ENCODE measurements around the gene CRACR2B. TPM values are rescaled to one million over a fixed set of nuclear protein-coding genes. Genes with fewer than 3 reads are reported as not detected.
A peak's percentile ranks its signal among the peaks of the same experiment; 100 is the strongest.

The CRACR2B gene
- total RNA-seq, 1 experiment from 2014 or later = 5.0 TPM

DNA sequence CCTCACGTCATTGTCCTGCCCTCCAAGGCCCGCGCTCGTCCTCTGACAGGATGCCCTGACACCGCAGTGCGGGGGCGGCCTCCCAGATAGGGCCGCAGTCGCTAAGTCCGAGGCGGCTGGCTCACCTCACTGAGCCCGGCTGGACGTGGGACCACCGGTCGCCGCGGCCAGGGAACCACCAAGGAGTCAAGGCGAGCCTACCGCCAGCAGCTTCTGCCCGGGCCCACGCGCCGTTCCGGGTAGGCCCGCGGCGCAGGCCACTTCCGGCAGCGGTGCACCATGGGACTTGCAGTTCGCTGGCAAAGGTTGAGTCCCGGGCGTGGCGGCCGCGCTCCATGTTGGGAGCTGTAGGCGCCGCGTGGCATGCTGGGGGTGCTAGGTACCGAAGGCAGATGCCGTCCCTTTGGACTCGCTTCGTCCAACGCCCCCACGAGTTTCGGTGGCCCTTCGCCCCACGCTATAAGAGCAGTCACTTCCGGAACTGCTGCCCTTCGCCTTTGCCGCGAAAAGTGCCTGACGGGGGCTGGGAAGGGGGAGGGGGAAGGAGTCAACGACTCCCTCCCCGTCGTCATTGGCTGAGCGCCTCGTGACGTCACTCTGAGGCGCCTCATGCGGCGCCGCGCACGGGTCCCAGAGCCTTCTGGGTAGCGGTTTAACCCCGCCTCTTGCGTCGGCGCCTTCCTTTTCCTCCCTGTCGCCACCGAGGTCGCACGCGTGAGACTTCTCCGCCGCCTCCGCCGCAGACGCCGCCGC lies 18.3 kb upstream of the CRACR2B start, which contains the start of gene RPLP2:
TSS of gene RPLP2 (plus strand) at position 681 of the 753 bp plus-strand sequence. CDS start 268 bp downstream, outside the sequence.
- DNase-seq (ENCODE audit: extremely low read depth, low read depth) = peak; percentile 93

DNA sequence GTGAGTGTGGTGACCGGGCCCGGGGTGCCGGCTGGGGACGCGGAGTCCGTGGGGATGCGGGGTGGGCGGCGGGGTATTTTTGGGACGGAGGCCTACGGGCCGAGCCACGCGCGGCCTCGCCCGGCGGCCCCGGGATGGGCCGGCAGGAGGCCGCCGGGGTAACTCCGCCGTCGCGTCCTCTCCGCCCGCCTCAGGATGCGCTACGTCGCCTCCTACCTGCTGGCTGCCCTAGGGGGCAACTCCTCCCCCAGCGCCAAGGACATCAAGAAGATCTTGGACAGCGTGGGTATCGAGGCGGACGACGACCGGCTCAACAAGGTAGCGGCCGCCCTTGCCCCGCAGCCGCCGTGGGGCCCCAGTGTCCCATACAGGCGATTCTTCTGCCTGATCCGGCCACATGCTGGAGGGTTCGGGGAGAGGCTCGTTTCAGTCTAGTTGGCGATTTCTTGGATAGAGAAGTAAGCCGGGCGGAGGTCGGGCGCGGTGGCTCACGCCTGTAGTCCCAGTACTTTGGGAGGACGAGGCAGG lies 17.6 kb upstream of the CRACR2B start:
- DNase-seq (ENCODE audit: extremely low read depth, low read depth) = no peak

GRCh38 chr11:811446-812245 lies 16.1 kb upstream of the CRACR2B start:
- no peak for DNase-seq (ENCODE audit: extremely low read depth, low read depth)

GRCh38 chr11:812390-812789 lies 15.3 kb upstream of the CRACR2B start:
- no peak for DNase-seq (ENCODE audit: extremely low read depth, low read depth)

- no peak for DNase-seq (ENCODE audit: extremely low read depth, low read depth)
Measured at GRCh38 chr11:813072-813455, 14.7 kb upstream of the CRACR2B start.

DNA sequence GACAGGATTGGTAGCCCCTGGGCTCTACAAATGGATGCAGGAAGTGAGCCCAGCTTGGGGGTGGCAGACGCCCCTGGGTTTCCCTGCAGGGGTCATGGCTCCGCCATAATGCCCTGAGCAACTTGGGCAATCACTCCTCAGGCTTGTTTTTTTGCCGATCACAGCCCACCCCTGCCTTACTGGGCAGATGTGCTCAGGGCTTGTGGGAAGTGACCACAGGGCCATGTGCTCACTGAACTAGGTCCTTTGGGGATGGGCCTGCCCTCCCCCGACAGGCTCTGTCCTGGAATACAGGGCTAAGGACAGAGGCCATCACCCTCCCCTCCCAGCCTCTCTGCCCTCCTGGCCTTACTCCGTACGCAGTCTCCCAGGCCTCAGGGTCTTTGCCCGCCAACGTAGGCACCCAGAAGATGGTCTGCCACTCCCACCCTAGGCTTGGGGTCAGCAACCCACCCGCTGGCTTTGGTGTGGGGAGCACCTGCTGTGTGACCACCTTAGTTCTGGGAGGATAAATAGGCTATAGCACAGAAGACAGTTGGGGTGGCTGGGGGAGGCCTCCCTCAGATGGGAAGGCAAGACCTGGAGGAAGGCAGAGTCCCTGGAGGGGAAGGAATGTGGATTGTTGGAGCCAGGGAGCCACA lies 14.1 kb upstream of the CRACR2B start:
- DNase-seq (ENCODE audit: extremely low read depth, low read depth) = no peak

DNA sequence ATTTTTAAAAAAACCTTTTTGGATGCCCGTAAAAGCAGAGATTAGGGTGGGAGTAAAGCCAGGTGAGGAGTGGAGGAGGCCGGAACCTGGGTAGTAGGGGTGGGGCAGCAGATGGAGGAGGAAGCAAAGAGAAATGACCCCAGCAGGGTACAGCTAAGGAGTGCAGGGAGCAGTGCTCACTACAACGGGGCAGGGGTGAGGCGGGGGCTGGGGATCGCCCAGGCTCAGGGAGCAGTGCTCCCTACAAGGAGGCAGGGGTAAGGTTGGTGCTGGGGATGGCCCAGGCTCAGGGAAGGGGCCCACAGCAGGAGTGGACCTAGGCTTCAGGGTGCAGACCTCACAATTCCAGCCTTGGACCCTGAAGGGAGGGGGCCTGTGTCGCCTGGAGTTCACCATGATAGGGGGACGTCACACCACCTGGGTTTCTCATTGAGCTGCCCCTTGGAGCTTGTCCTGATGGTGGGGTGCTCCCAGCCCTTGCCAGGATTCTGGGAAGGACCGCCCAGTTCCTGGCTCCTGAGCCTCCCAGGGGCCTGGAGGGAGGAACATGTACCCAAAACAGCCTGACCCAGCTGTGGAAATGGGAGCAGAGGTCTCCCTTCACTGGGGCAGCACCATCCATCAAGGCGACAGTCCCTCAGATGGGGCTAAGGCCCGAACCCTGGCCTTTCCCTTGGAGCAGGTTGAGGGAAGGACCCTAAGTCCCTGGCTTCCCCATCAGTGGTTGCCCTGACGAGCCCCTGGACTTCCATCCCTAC lies 11.9 kb upstream of the CRACR2B start:
- DNase-seq (ENCODE audit: extremely low read depth, low read depth) = no peak

DNA sequence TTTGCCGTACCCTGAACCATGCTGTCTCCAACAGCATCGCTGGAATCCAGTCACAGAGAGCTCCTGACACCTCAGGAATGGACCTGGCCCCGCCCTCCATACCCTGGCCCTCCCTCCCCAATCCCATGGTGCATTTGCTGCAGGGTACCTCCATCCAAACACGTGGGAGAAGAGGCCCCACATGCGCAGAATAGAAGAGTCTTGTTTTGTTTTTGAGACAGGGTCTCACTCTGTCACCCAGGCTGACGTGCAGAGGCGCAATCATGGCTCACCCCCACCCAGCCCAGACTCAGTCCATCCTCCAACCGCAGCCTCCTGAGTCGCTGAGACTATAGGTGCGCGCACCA lies 11.3 kb upstream of the CRACR2B start:
- no peak for DNase-seq (ENCODE audit: extremely low read depth, low read depth)

DNA sequence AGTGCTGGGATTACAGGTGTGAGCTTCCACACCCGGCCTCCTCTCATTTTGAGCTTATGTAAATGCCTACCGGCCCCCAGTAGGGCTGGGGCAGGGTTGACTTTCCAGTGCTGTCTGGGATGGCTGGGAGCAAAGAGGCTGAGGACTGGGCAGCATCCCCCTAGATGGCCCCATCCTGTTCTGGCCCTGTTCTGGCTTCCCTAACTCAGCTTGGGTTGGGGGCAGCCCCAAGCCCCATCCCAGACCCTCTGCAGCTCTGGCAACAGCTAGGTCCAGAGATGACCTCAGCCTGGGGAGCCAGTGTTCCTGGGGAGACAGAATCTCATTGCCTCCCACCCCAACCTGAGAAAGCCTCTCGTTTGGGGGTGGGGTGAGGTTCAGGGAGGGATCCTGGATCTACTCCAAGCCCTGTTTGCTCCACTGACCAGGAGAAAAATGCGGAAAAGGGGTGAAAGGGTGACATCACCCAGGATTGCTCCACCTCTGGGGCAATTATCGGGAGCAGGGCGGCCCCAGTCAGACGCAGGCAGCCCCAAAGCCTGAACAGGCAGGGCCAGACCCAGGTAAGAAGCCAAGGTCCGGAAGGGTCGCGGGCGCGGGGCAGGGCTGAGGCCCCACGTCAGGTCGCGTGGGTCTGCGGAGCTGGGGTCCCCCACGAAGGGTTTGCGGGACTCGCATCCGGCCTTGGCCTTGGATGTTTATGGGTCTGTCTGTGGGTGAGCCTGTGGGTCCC lies 9.2 kb upstream of the CRACR2B start, which contains the start of gene PNPLA2:
TSS of gene PNPLA2 (plus strand) at position 519 of the 733 bp plus-strand sequence. CDS start 805 bp downstream, outside the sequence.
- DNase-seq (ENCODE audit: extremely low read depth, low read depth) = no peak

DNA sequence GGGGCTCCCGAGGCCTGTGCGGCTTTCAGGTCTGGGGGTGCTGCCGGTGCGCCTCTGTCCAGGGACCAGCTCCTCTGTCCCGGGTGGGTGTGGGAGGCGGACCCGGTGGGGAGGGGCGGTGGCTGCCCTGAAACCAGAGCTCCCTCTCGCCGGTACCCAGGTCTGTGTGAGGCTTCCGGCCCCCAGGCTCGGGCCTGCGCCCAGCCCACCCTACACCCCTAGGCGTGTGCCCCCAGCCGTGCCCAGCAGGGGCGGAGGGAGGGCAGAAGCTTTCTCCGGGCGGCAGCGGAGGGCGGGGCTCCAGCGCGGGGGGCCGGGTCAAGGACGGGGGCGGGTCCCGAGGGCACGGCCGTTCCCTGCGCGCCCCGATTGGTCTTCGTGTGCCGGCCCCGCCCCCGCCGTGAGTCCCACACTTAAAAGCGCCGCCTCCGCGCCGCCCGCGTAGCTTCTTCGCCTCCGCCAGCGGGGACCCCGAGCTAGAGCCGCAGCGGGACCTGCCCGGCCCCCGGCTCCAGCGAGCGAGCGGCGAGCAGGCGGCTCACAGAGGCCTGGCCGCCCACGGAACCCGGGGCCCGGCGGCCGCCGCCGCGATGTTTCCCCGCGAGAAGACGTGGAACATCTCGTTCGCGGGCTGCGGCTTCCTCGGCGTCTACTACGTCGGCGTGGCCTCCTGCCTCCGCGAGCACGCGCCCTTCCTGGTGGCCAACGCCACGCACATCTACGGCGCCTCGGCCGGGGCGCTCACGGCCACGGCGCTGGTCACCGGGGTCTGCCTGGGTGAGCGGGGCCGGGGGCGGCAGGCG lies 8.4 kb upstream of the CRACR2B start:
- DNase-seq (ENCODE audit: extremely low read depth, low read depth) = peak; percentile 76

GRCh38 chr11:819943-820649 lies 7.6 kb upstream of the CRACR2B start:
- DNase-seq (ENCODE audit: extremely low read depth, low read depth) = no peak

DNA sequence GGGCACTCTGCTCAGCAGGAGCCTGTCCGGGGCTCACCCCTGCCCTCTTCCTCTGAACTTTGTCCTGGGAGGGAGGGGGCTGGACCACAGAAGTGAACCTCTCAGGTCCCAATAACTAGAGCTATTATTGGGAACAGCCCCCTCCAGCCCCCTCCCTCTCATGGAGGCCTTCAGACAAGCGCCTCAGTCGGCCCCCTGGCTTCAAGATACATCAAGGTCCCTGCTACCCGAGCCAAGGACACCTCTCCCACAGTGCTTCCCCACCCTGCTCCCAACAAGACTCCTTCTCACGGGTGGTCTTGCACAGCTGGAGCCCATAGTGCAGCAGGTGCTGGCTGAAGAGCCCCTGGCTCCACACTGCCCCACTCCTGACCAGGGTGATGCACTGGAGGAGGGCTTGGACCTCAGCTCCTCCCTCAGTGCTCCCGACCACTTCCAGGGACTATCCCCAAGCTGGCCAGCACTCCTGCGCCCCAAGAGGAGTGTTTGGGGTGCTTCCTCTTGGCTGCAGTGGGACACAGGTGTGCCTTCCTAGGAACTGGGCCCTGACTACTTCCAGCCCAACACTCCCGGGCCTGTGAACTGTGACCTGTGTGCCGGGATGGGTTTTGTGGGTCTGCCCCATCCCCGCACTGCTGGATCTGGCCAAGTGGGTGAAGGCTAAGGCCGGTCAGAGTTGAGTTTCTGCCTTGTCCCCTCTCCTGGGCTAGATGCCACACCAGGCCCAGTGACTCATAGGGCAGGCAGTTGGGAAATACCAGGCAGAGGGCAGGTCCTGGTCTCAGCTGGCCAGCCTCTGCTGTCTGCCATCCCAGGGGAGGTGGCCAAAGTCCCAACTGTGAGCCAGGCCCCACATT lies 6.8 kb upstream of the CRACR2B start:
- peak; percentile 67 for DNase-seq (ENCODE audit: extremely low read depth, low read depth)

DNA sequence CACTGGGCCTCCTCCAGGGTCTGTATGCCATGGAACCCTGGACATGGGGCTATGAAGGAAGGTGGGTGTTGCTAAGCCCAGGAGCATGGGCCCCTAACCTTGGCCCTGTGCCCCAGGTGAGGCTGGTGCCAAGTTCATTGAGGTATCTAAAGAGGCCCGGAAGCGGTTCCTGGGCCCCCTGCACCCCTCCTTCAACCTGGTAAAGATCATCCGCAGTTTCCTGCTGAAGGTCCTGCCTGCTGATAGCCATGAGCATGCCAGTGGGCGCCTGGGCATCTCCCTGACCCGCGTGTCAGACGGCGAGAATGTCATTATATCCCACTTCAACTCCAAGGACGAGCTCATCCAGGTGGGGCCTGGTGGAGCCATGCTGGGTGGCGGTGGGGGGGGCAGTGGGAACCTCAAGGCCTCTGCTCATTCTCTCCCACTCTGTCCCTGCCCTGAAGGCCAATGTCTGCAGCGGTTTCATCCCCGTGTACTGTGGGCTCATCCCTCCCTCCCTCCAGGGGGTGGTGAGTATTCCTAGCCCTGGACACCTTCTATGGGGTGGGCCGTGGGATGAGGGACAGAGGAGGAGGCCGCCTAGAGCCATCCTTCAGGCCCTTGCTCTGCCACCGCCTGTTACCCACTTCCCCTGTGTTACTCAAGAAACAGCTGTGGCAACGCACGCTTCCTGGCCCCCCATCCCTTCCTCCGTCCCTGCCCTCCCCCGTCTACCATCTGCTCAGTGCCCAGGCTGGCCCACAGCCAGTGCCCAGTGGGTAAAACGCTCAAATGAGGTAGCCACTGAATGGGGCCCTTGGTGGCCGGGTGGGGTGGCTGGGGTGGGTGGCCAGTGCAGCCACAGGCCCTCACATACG lies 6.0 kb upstream of the CRACR2B start:
- no peak for DNase-seq (ENCODE audit: extremely low read depth, low read depth)

DNA sequence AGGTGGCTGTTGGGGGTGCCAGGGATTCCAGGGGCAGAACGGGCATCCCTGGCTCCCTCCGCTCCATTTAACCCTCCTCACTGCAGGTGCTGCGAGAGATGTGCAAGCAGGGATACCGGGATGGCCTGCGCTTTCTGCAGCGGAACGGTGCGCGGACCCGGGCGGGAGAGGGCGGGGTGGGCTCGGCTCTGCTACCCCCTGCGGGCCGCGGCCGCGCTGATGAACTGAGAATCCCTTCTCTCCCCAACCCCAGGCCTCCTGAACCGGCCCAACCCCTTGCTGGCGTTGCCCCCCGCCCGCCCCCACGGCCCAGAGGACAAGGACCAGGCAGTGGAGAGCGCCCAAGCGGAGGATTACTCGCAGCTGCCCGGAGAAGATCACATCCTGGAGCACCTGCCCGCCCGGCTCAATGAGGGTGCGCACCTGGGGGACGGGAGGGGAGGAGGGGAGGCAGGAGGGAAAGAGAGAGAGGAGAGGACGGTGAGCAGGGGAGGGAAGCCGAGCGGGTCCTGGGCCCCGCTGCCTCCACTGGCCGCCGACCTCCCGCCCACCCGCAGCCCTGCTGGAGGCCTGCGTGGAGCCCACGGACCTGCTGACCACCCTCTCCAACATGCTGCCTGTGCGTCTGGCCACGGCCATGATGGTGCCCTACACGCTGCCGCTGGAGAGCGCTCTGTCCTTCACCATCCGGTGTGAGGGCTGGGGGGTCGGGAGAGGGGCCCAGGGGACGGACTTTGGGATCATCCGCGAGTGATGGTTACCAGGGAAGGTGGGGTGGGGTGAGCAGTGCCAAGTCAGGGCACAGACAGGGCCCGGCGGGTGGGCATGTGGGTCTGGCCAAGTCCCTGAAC lies 4.1 kb upstream of the CRACR2B start:
- DNase-seq (ENCODE audit: extremely low read depth, low read depth) = no peak

GRCh38 chr11:824292-824880 lies 3.3 kb upstream of the CRACR2B start:
- DNase-seq (ENCODE audit: extremely low read depth, low read depth) = no peak
